ENCODE results near the gene GPBAR1. TPM values are rescaled to one million over a fixed set of nuclear protein-coding genes. Genes with fewer than 3 reads are reported as not detected.

GPBAR1 gene
- total RNA-seq, 1 donor from 2014 or later, result 8.1 TPM

DNA sequence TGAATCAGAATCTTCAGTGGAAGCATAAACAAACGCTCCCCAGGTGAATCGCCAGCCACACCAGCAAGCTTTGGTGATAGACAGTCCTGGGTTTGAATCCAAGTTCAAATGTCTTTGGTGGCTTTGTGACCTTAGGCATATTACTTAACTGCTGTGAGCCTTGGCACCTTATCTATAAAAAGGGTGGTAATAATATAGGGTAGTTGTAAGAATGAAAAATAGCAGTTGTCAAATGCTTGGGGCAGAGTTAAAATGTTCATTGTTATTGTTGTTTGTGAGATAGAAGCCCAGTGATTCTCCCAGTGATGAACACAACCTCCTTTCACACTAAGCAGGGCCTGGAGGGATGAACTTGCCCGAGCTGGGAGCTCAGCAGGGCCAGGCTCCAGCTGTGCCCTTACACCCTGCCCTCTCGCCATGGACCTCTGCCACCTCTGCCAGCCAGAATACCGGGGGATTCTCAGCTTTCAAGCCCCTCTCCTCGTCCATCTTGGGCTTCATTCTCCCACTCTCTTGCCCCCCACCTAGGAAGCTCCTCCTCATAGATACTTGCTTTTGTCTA is 37.6 kb downstream of the GPBAR1 start:
- no peak for DNase-seq (ENCODE audit: extremely low spot score in 2 of 2)
- Histone ChIP-seq H3K27ac (peak overlapping the region; percentile 100), H3K27me3 (no peaks in the 10 kb centered on the region), H3K4me3 (no peak overlapping the region), H3K4me1 (peaks cover 43% of the 10 kb centered on the region), H3K36me3 (no peaks in the 10 kb centered on the region), H3K9me3 (no peaks in the 10 kb centered on the region)
- intact Hi-C loops (cut with DNase I), result no loop called here
- no peak for TF ChIP-seq POLR2A (IDR thresholded peaks at IDR 0.05)
- TF ChIP-seq POLR2AphosphoS5 (IDR thresholded peaks at IDR 0.05; ENCODE audit: insufficient read depth in 1 of 2, low read depth in 1 of 2), result no peak
- TF ChIP-seq CTCF (IDR thresholded peaks at IDR 0.05), result no peak

- no peak for DNase-seq (ENCODE audit: extremely low spot score in 2 of 2)
- peaks cover 27% of the 10 kb centered on the region for H3K4me1 ChIP-seq
- no peak overlapping the region for H3K4me3 ChIP-seq
- H3K9me3 ChIP-seq, result no peaks in the 10 kb centered on the region
- H3K36me3 ChIP-seq, result no peaks in the 10 kb centered on the region
- TF ChIP-seq POLR2AphosphoS5 (IDR thresholded peaks at IDR 0.05; ENCODE audit: insufficient read depth in 1 of 2, low read depth in 1 of 2) (no peak), CTCF (IDR thresholded peaks at IDR 0.05) (no peak), POLR2A (IDR thresholded peaks at IDR 0.05) (no peak)
- H3K27ac ChIP-seq, result no peak overlapping the region
- no peaks in the 10 kb centered on the region for H3K27me3 ChIP-seq
- intact Hi-C loops (cut with DNase I), result loop anchor here (5.0 kb wide), 1 partner anchor 57 kb away; the partner anchor contains the start of gene CATIP
Measured at GRCh38 chr2:218300141-218300540, 39.3 kb downstream of the GPBAR1 start.

DNA sequence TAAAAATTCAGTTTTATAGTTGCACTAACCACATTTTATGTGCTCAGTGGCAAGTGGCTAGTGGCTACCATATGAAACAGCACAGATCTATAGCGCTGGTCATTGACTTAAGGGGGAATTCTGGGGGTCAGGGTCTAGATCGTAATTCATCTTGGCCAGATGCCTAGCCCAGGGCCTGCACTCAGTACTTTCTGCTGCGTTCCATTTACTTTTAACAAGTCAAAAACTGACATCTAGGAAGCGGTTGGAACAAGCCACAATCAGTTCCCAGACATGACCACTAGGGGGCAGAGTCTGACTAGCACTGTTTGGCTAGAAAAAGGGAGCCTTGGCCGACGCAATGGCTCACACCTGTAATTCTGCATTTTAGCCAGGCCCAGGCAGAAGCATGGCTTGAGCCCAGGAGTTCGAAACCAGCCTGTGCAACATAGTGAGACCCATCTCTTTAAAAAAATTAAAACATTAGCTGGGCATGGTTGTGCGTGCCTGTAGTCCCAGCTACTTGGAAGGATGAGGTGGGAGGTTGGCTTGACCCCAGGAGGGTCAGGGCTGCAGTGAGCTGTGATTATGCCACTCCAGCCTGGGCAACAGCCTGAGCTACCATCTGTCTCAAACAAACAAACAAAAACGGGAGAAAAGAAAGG is 40.5 kb downstream of the GPBAR1 start:
- H3K27ac ChIP-seq, result no peak overlapping the region
- H3K4me1 ChIP-seq, result peaks cover 21% of the 10 kb centered on the region
- intact Hi-C loops (cut with DNase I), result loop anchor here (5.0 kb wide), 1 partner anchor 56 kb away; the partner anchor contains the start of gene CATIP
- H3K9me3 ChIP-seq, result no peaks in the 10 kb centered on the region
- no peak for DNase-seq (ENCODE audit: extremely low spot score in 2 of 2)
- H3K36me3 ChIP-seq, result no peaks in the 10 kb centered on the region
- no peak overlapping the region for H3K4me3 ChIP-seq
- TF ChIP-seq CTCF (IDR thresholded peaks at IDR 0.05), result peak; percentile 89 to 98 (median 91)
- TF ChIP-seq POLR2A (IDR thresholded peaks at IDR 0.05), result no peak
- peak in 1 of 2 donors; percentile 84 for TF ChIP-seq POLR2AphosphoS5 (IDR thresholded peaks at IDR 0.05; ENCODE audit: insufficient read depth in 1 of 2, low read depth in 1 of 2)
- H3K27me3 ChIP-seq, result no peaks in the 10 kb centered on the region

- Histone ChIP-seq H3K4me1 (no peaks in the 10 kb centered on the region), H3K27ac (no peak overlapping the region), H3K27me3 (no peaks in the 10 kb centered on the region), H3K36me3 (no peaks in the 10 kb centered on the region), H3K9me3 (no peaks in the 10 kb centered on the region), H3K4me3 (no peak overlapping the region)
- DNase-seq (ENCODE audit: extremely low spot score in 2 of 2), result no peak
- intact Hi-C loops (cut with DNase I), result no loop called here
- TF ChIP-seq POLR2AphosphoS5 (IDR thresholded peaks at IDR 0.05; ENCODE audit: insufficient read depth in 1 of 2, low read depth in 1 of 2), result no peak
- no peak for TF ChIP-seq POLR2A (IDR thresholded peaks at IDR 0.05)
- TF ChIP-seq CTCF (IDR thresholded peaks at IDR 0.05), result no peak
Measured at GRCh38 chr2:218305383-218305782, 44.6 kb downstream of the GPBAR1 start.
